HG02970 (cell line): ENCODE results near the gene RNF144B.
A peak's percentile ranks its signal among the peaks of the same experiment; 100 is the strongest.
"Not testable (repeated sequence)": the region's sequence is repeated elsewhere in the genome, so short reads cannot be mapped to it uniquely, and the experiment has no call there.

Experiments
- ATAC-seq: cut with Tn5 transposase; IDR thresholded peaks from one replicate; pipeline ENCODE4 v1.9.1; 2021; ENCODE audit warnings: mild to moderate bottlenecking, moderate library complexity, moderate number of reproducible peaks; ENCODE audit not compliant: unreplicated experiment, low FRiP score

The RNF144B gene

GRCh38 chr6:18387061-18387721, at the start of gene RNF144B:
TSS of gene RNF144B (plus strand) at chr6:18387350. CDS start at chr6:18399535, 12,185 bp downstream.
- peak; percentile 57 for ATAC-seq

GRCh38 chr6:18339599-18339998, 47.6 kb upstream of the RNF144B start:
- ATAC-seq = no peak

- no peak for ATAC-seq
These were observed 46.2 kb upstream of the RNF144B start for GRCh38 chr6:18340781-18341551.

GRCh38 chr6:18342223-18342622, 44.9 kb upstream of the RNF144B start:
- no peak for ATAC-seq

- no peak for ATAC-seq
These were observed 43.4 kb upstream of the RNF144B start for GRCh38 chr6:18343741-18344140.

GRCh38 chr6:18347021-18347577, 40.1 kb upstream of the RNF144B start:
- no peak for ATAC-seq

- ATAC-seq = no peak
These were observed 39.3 kb upstream of the RNF144B start for GRCh38 chr6:18347866-18348265.

- no peak for ATAC-seq
These were observed 37.8 kb upstream of the RNF144B start for GRCh38 chr6:18349386-18349785.

GRCh38 chr6:18350271-18350670, 36.9 kb upstream of the RNF144B start:
- no peak for ATAC-seq

- no peak for ATAC-seq
These were observed 36.4 kb upstream of the RNF144B start for GRCh38 chr6:18350712-18351111.

- ATAC-seq = no peak
These were observed 35.1 kb upstream of the RNF144B start for GRCh38 chr6:18352001-18352400.

GRCh38 chr6:18352842-18353241, 34.3 kb upstream of the RNF144B start:
- ATAC-seq = no peak

- ATAC-seq = no peak
These were observed 33.9 kb upstream of the RNF144B start for GRCh38 chr6:18353251-18353650.

- ATAC-seq = not testable (repeated sequence)
These were observed 29.6 kb upstream of the RNF144B start for GRCh38 chr6:18357546-18357945.

- ATAC-seq = no peak
These were observed 27.8 kb upstream of the RNF144B start for GRCh38 chr6:18359237-18359885.

GRCh38 chr6:18360188-18360587, 27.0 kb upstream of the RNF144B start:
- no peak for ATAC-seq

- ATAC-seq = no peak
These were observed 25.0 kb upstream of the RNF144B start for GRCh38 chr6:18362058-18362561.

- no peak for ATAC-seq
These were observed 23.4 kb upstream of the RNF144B start for GRCh38 chr6:18363746-18364145.

GRCh38 chr6:18364561-18364960, 22.6 kb upstream of the RNF144B start:
- not testable (repeated sequence) for ATAC-seq

- no peak for ATAC-seq
These were observed 19.8 kb upstream of the RNF144B start for GRCh38 chr6:18367371-18367770.
